Peyer's patch (tissue), 4 donors: ENCODE results near the gene CTU1. TPM values are rescaled to one million over a fixed set of nuclear protein-coding genes. Genes with fewer than 3 reads are reported as not detected.

Experiments
- DNase-seq, 3 donors: peaks; one replicate each; pipeline ENCODE4 v3.0.0-alpha.2; 2017 to 2019
- H3K27ac ChIP-seq, 4 donors: fragments of 200-600 bp; sonication (generic); one replicate each; pipeline ENCODE4 v1.5.1; 2016 to 2019
- H3K27me3 ChIP-seq, 2 donors: fragments of 200-600 bp; sonication (generic); one replicate each; pipeline ENCODE4 v1.5.1; 2019
- H3K36me3 ChIP-seq, 3 donors: fragments of 200-600 bp; sonication (generic); one replicate each; pipeline ENCODE4 v1.5.1; 2016 to 2019
- H3K4me1 ChIP-seq, 4 donors: fragments of 200-600 bp; sonication (generic); one replicate each; pipeline ENCODE4 v1.5.1; 2016 to 2019
- H3K4me3 ChIP-seq, 4 donors: fragments of 200-600 bp; sonication (generic); 1 replicate in 3 of 4; 2 replicates in 1 of 4; pipeline ENCODE4 v1.5.1; 2016 to 2019; ENCODE audit warnings: mild to moderate bottlenecking in 1 of 4
- H3K9me3 ChIP-seq, 4 donors: fragments of 200-600 bp; sonication (generic); one replicate each; pipeline ENCODE4 v1.5.1; 2016 to 2019; ENCODE audit warnings: mild to moderate bottlenecking in 1 of 4
- POLR2A ChIP-seq, 2 donors: fragments of 450-650 bp; IDR thresholded peaks; one replicate each; pipeline ENCODE4 v1.5.1; 2017; ENCODE audit warnings: antibody characterized with exemption in 2 of 2, mild to moderate bottlenecking in 2 of 2, moderate library complexity in 2 of 2
- total RNA-seq, 4 donors: library from RNA; depleted of rRNA; stranded (reverse); fragments of >200 nt; gene quantifications; one replicate each; pipeline ENCODE4 v1.1.0, GENCODE V29; 2016
- TF ChIP-seq, protein P1 (sequence below), 6 experiments: fragments of 450-650 bp in 4 of 6; fragments of 200-600 bp in 2 of 6; sonication (generic) in 1 of 6; IDR thresholded peaks; one replicate each; pipeline ENCODE4 v1.5.1; 2017 to 2019; ENCODE audit warnings: antibody characterized with exemption in 6 of 6, mild to moderate bottlenecking in 3 of 6, moderate library complexity in 1 of 6

Gene CTU1
- total RNA-seq, 4 donors from 2014 or later, result 4.4 to 10.0 (median 6.5) TPM

DNA sequence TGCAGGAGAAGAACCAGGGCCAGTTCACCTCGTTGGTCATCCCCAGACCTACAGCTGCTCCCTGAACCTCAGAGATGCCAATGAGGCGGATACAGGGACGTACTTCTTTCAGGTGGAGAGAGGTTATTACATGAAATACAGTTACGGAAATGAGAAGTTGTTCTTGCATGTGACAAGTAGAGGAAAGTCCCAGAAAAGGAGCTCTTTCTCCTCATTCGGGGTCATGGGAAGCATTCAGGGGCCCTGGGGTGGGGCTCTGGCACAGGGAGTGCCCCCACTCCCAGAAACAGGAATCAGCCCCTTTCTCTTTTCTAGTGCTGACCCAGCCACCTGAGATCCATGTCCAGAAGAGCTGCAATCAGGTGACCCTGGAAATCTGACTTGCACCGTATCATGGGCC, 12.0 kb upstream of the CTU1 start:
- TF ChIP-seq, protein P1, sequence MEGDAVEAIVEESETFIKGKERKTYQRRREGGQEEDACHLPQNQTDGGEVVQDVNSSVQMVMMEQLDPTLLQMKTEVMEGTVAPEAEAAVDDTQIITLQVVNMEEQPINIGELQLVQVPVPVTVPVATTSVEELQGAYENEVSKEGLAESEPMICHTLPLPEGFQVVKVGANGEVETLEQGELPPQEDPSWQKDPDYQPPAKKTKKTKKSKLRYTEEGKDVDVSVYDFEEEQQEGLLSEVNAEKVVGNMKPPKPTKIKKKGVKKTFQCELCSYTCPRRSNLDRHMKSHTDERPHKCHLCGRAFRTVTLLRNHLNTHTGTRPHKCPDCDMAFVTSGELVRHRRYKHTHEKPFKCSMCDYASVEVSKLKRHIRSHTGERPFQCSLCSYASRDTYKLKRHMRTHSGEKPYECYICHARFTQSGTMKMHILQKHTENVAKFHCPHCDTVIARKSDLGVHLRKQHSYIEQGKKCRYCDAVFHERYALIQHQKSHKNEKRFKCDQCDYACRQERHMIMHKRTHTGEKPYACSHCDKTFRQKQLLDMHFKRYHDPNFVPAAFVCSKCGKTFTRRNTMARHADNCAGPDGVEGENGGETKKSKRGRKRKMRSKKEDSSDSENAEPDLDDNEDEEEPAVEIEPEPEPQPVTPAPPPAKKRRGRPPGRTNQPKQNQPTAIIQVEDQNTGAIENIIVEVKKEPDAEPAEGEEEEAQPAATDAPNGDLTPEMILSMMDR (IDR thresholded peaks at IDR 0.05), result no peak
- no peak for TF ChIP-seq POLR2A (IDR thresholded peaks at IDR 0.05)
- H3K27me3 ChIP-seq, result no peaks in the 10 kb centered on the region
- H3K36me3 ChIP-seq, result no peaks in the 10 kb centered on the region
- no peak overlapping the region for H3K27ac ChIP-seq
- H3K4me3 ChIP-seq, result no peak overlapping the region
- H3K4me1 ChIP-seq, result no peaks in the 10 kb centered on the region
- no peak for DNase-seq
- H3K9me3 ChIP-seq, result no peaks in the 10 kb centered on the region

- TF ChIP-seq, protein P1 (IDR thresholded peaks at IDR 0.05), result no peak
- TF ChIP-seq POLR2A (IDR thresholded peaks at IDR 0.05), result no peak
- Histone ChIP-seq H3K4me3 (no peak overlapping the region), H3K9me3 (no peaks in the 10 kb centered on the region), H3K27ac (no peak overlapping the region), H3K36me3 (no peaks in the 10 kb centered on the region), H3K27me3 (no peaks in the 10 kb centered on the region), H3K4me1 (no peaks in the 10 kb centered on the region)
- no peak for DNase-seq
Measured at GRCh38 chr19:51119611-51120010, 11.4 kb upstream of the CTU1 start.

GRCh38 chr19:51119101-51119500, 10.9 kb upstream of the CTU1 start:
- Histone ChIP-seq H3K27me3 (no peaks in the 10 kb centered on the region), H3K4me3 (no peak overlapping the region), H3K36me3 (no peaks in the 10 kb centered on the region), H3K27ac (no peak overlapping the region), H3K9me3 (no peaks in the 10 kb centered on the region), H3K4me1 (no peaks in the 10 kb centered on the region)
- TF ChIP-seq POLR2A (IDR thresholded peaks at IDR 0.05), result no peak
- TF ChIP-seq, protein P1 (IDR thresholded peaks at IDR 0.05), result no peak
- DNase-seq, result no peak

DNA sequence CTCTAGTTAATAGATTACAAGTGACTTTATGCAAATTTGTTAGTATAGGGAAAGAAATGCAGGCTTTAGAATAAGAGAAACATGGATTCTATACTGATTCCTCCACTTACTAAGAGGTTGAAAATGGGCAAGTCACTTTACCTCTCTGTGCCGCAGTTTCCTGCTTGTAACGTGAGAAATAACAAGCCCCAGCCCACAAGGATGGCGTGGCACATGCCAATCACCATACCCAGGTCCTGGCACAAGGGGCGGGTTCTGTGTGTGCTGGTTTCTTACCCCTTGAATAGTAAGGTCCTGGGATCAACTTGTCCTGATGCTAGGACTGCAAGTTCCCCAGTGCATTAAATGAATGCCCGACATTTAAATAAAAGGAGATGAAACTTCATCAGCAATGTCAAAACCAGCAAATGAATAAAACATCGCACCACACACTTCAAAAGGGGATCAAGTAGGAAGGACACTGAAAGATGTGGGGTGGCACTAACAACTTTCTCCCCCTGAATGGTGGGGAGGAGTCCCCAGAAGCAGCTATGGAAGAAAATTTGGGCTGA, 8.6 kb upstream of the CTU1 start:
- Histone ChIP-seq H3K4me3 (no peak overlapping the region), H3K27ac (no peak overlapping the region)
- DNase-seq, result no peak

GRCh38 chr19:51114087-51114729, 6.0 kb upstream of the CTU1 start:
- Histone ChIP-seq H3K4me1 (no peaks in the 10 kb centered on the region), H3K4me3 (no peak overlapping the region), H3K27ac (no peak overlapping the region), H3K9me3 (no peaks in the 10 kb centered on the region), H3K27me3 (no peaks in the 10 kb centered on the region), H3K36me3 (no peaks in the 10 kb centered on the region)
- DNase-seq, result no peak
- TF ChIP-seq, protein P1 (IDR thresholded peaks at IDR 0.05), result no peak
- TF ChIP-seq POLR2A (IDR thresholded peaks at IDR 0.05), result no peak

More for the DNA sequence above, 8.6 kb upstream of the CTU1 start:
- no peaks in the 10 kb centered on the region for H3K4me1 ChIP-seq
- TF ChIP-seq, protein P1 (IDR thresholded peaks at IDR 0.05), result no peak
- no peak for TF ChIP-seq POLR2A (IDR thresholded peaks at IDR 0.05)
- H3K9me3 ChIP-seq, result no peaks in the 10 kb centered on the region
- H3K27me3 ChIP-seq, result no peaks in the 10 kb centered on the region
- H3K36me3 ChIP-seq, result no peaks in the 10 kb centered on the region
